HK-2 (cell line): ENCODE results near the gene PRTFDC1.
"Not testable (repeated sequence)": the region's sequence is repeated elsewhere in the genome, so short reads cannot be mapped to it uniquely, and the experiment has no call there.

Source experiments
- DNase-seq: peaks from one replicate; pipeline ENCODE4 v3.0.0-alpha.2; 2018; ENCODE audit not compliant: unreplicated experiment

PRTFDC1 gene

GRCh38 chr10:24930427-24930826, 22.0 kb downstream of the PRTFDC1 start:
- no peak for DNase-seq

- no peak for DNase-seq
These were observed 22.5 kb downstream of the PRTFDC1 start for GRCh38 chr10:24929904-24930303.

- no peak for DNase-seq
These were observed 23.3 kb downstream of the PRTFDC1 start for GRCh38 chr10:24929056-24929544.

GRCh38 chr10:24928163-24928562, 24.2 kb downstream of the PRTFDC1 start:
- DNase-seq: no peak

GRCh38 chr10:24926557-24926956, 25.8 kb downstream of the PRTFDC1 start:
- DNase-seq: no peak

- no peak for DNase-seq
These were observed 26.6 kb downstream of the PRTFDC1 start for GRCh38 chr10:24925799-24926198.

- DNase-seq: not testable (repeated sequence)
These were observed 27.9 kb downstream of the PRTFDC1 start for GRCh38 chr10:24924483-24924882.

- DNase-seq: not testable (repeated sequence)
These were observed 30.1 kb downstream of the PRTFDC1 start for GRCh38 chr10:24922222-24922868.

GRCh38 chr10:24920907-24921881, 31.2 kb downstream of the PRTFDC1 start:
- DNase-seq: peak; percentile 57

GRCh38 chr10:24920192-24920591, 32.2 kb downstream of the PRTFDC1 start:
- not testable (repeated sequence) for DNase-seq

GRCh38 chr10:24919629-24920028, 32.8 kb downstream of the PRTFDC1 start:
- not testable (repeated sequence) for DNase-seq

- DNase-seq: no peak
These were observed 34.4 kb downstream of the PRTFDC1 start for GRCh38 chr10:24917979-24918378.

- no peak for DNase-seq
These were observed 34.9 kb downstream of the PRTFDC1 start for GRCh38 chr10:24917493-24917892.

GRCh38 chr10:24916365-24916764, 36.0 kb downstream of the PRTFDC1 start:
- no peak for DNase-seq

- DNase-seq: no peak
These were observed 37.1 kb downstream of the PRTFDC1 start for GRCh38 chr10:24915304-24915703.

- DNase-seq: no peak
These were observed 38.3 kb downstream of the PRTFDC1 start for GRCh38 chr10:24914148-24914547.

GRCh38 chr10:24912215-24912614, 40.2 kb downstream of the PRTFDC1 start:
- no peak for DNase-seq

- no peak for DNase-seq
These were observed 41.4 kb downstream of the PRTFDC1 start for GRCh38 chr10:24911029-24911428.

GRCh38 chr10:24910574-24910973, 41.8 kb downstream of the PRTFDC1 start:
- DNase-seq: no peak

- peak; percentile 17 for DNase-seq
These were observed 43.5 kb downstream of the PRTFDC1 start for GRCh38 chr10:24908793-24909423.

GRCh38 chr10:24907956-24908355, 44.5 kb downstream of the PRTFDC1 start:
- DNase-seq: no peak

GRCh38 chr10:24906372-24906771, 46.0 kb downstream of the PRTFDC1 start:
- DNase-seq: no peak
